Sigmoid colon (tissue), 4 donors: ENCODE measurements around the gene KRT12.

ENCODE experiments used
- CTCF ChIP-seq, 4 experiments: fragments of 450-650 bp in 3 of 4; fragments of 200-600 bp in 1 of 4; IDR thresholded peaks; one replicate each; pipeline ENCODE4 v1.5.1; 2016 to 2019; ENCODE audit warnings: antibody characterized with exemption in 4 of 4, mild to moderate bottlenecking in 3 of 4, moderate library complexity in 2 of 4
- EP300 ChIP-seq, 4 donors: sonication (generic); formaldehyde crosslinking; IDR thresholded peaks; one replicate each; pipeline ENCODE4 v1.6.1; 2017; ENCODE audit warnings: antibody characterized with exemption in 4 of 4
- POLR2A ChIP-seq, 2 donors: fragments of 450-650 bp; IDR thresholded peaks; one replicate each; pipeline ENCODE4 v1.6.1; 2016; ENCODE audit warnings: antibody characterized with exemption in 2 of 2, mild to moderate bottlenecking in 2 of 2, moderate library complexity in 2 of 2
- POLR2AphosphoS5 ChIP-seq, 4 donors: sonication (generic); formaldehyde crosslinking; IDR thresholded peaks; one replicate each; pipeline ENCODE4 v1.6.1; 2017; ENCODE audit warnings: antibody characterized with exemption in 4 of 4

GRCh38 chr17:40903129-40903847, 36.3 kb upstream of the KRT12 start:
- TF ChIP-seq CTCF (IDR thresholded peaks at IDR 0.05) (no peak), POLR2AphosphoS5 (IDR thresholded peaks at IDR 0.05) (no peak), POLR2A (IDR thresholded peaks at IDR 0.05) (no peak), EP300 (IDR thresholded peaks at IDR 0.05) (no peak)
